Neural cell (in vitro differentiated cells): Measurements from ENCODE around the gene SLC1A3. TPM values are rescaled to one million over a fixed set of nuclear protein-coding genes. Genes with fewer than 3 reads are reported as not detected.

Experiments used
- H2AFZ ChIP-seq: fragments of 200-600, 300-800 bp; sonication (generic), shearing (Covaris generic); 2 replicates; pipeline ENCODE4 v1.6.0; 2014; ENCODE audit warnings: low read depth, mild to moderate bottlenecking, antibody characterized with exemption, low read length, moderate library complexity
- H3F3A ChIP-seq: fragments of 200-600 bp; shearing (Covaris generic); 2 replicates; pipeline ENCODE4 v1.6.1; 2016; ENCODE audit warnings: mild to moderate bottlenecking, moderate library complexity, mixed read lengths, antibody characterized with exemption, low read length; ENCODE audit not compliant: insufficient read depth, poor library complexity, severe bottlenecking
- H3K27ac ChIP-seq: fragments of 200-600, 300-800 bp; sonication (generic), shearing (Covaris generic); 2 replicates; pipeline ENCODE4 v1.5.1; 2014; ENCODE audit warnings: mild to moderate bottlenecking, low read length, moderate library complexity
- H3K27me3 ChIP-seq: fragments of 300-800, 200-600 bp; sonication (generic), shearing (Covaris generic); 2 replicates; pipeline ENCODE4 v1.6.0; 2014; ENCODE audit warnings: mild to moderate bottlenecking, low read depth, low read length, moderate library complexity; ENCODE audit not compliant: insufficient read depth
- H3K36me3 ChIP-seq: fragments of 300-800, 200-600 bp; sonication (generic), shearing (Covaris generic); 2 replicates; pipeline ENCODE4 v1.5.1; 2014; ENCODE audit warnings: mild to moderate bottlenecking, antibody characterized with exemption, low read length, moderate library complexity; ENCODE audit not compliant: insufficient read depth
- H3K4me2 ChIP-seq: fragments of 300-800, 200-600 bp; sonication (generic), shearing (Covaris generic); 2 replicates; pipeline ENCODE4 v1.6.0; 2014; ENCODE audit warnings: mild to moderate bottlenecking, low read length
- H3K4me3 ChIP-seq: fragments of 300-800, 200-600 bp; sonication (generic), shearing (Covaris generic); 2 replicates; pipeline ENCODE4 v1.5.1; 2014; ENCODE audit warnings: mild to moderate bottlenecking, low read length, moderate library complexity
- H3K79me2 ChIP-seq: fragments of 200-600 bp; shearing (Covaris generic); replicated peaks from 2 replicates; pipeline ENCODE4 v1.6.0; 2014; ENCODE audit warnings: mild to moderate bottlenecking, low read length, moderate library complexity; ENCODE audit not compliant: insufficient read depth
- H3K9ac ChIP-seq: fragments of 300-800, 200-600 bp; sonication (generic), shearing (Covaris generic); 2 replicates; pipeline ENCODE4 v1.6.1; 2016; ENCODE audit warnings: mild to moderate bottlenecking, low read length, mixed read lengths
- H3K9me2 ChIP-seq: fragments of 200-600 bp; shearing (Covaris generic); 2 replicates; pipeline ENCODE4 v1.6.1; 2016; ENCODE audit warnings: mild to moderate bottlenecking, low read length, mixed read lengths; ENCODE audit not compliant: insufficient read depth
- H3K9me3 ChIP-seq: fragments of 200-600, 300-800 bp; sonication (generic), shearing (Covaris generic); 2 replicates; pipeline ENCODE4 v1.6.1; 2016; ENCODE audit warnings: mild to moderate bottlenecking, mixed run types, low read length, moderate library complexity, mixed read lengths
- H4K20me1 ChIP-seq: fragments of 200-600 bp; shearing (Covaris generic); 2 replicates; pipeline ENCODE4 v1.6.1; 2016; ENCODE audit warnings: mild to moderate bottlenecking, mixed run types; ENCODE audit not compliant: insufficient read depth
- CTCF ChIP-seq: fragments of 450-650 bp; IDR thresholded peaks from 2 replicates; pipeline ENCODE4 v1.5.1; 2014; ENCODE audit warnings: antibody characterized with exemption, mild to moderate bottlenecking, moderate library complexity; ENCODE audit not compliant: poor library complexity, severe bottlenecking
- EP300 ChIP-seq: fragments of 450-650 bp; conservative IDR thresholded peaks from 2 replicates; pipeline ENCODE4 v1.6.1; 2014; ENCODE audit warnings: antibody characterized with exemption, mild to moderate bottlenecking, moderate library complexity; ENCODE audit not compliant: poor library complexity, severe bottlenecking
- EZH2 ChIP-seq: fragments of 200-600, 300-800 bp; shearing (Covaris generic), sonication (generic); IDR thresholded peaks from 2 replicates; pipeline ENCODE4 v1.6.1; 2014; ENCODE audit warnings: antibody characterized with exemption, low read length, borderline replicate concordance, mild to moderate bottlenecking; ENCODE audit not compliant: insufficient read depth, poor library complexity, severe bottlenecking
- MXI1 ChIP-seq: fragments of 450-650 bp; conservative IDR thresholded peaks from 2 replicates; pipeline ENCODE4 v1.6.1; 2014; ENCODE audit warnings: antibody characterized with exemption, mild to moderate bottlenecking; ENCODE audit not compliant: poor library complexity, severe bottlenecking
- POLR2AphosphoS5 ChIP-seq: IDR thresholded peaks from 2 replicates; pipeline ENCODE4 v1.6.1; 2012
- RAD21 ChIP-seq: fragments of 450-650 bp; conservative IDR thresholded peaks from 2 replicates; pipeline ENCODE4 v1.6.1; 2014; ENCODE audit warnings: antibody characterized with exemption, mild to moderate bottlenecking, moderate library complexity
- REST ChIP-seq: IDR thresholded peaks from 2 replicates; pipeline ENCODE4 v1.6.1; 2012; ENCODE audit warnings: borderline replicate concordance
- SMC3 ChIP-seq: fragments of 450-650 bp; conservative IDR thresholded peaks from 2 replicates; pipeline ENCODE4 v1.6.1; 2014; ENCODE audit warnings: antibody characterized with exemption, mild to moderate bottlenecking, moderate library complexity; ENCODE audit not compliant: poor library complexity
- TAF1 ChIP-seq: IDR thresholded peaks from 2 replicates; pipeline ENCODE4 v1.6.1; 2012; ENCODE audit warnings: low read depth
- polyA plus RNA-seq: library from polyadenylated mRNA; depleted of rRNA; stranded (reverse); fragments of >200 nt; gene quantifications from 2 replicates; pipeline ENCODE4 v1.2.3, GENCODE V29; 2014

Gene SLC1A3
- polyA plus RNA-seq, 1 donor from 2014 or later = 1.9 TPM

- Histone ChIP-seq H3K9me3 (no peaks in the 10 kb centered on the region), H4K20me1 (no peaks in the 10 kb centered on the region), H3K27me3 (no peaks in the 10 kb centered on the region), H3K27ac (no peak overlapping the region), H3K79me2 (no peaks in the 10 kb centered on the region), H2AFZ (no peak overlapping the region), H3K9ac (no peak overlapping the region), H3K4me3 (no peak overlapping the region), H3K4me2 (no peak overlapping the region), H3K36me3 (no peaks in the 10 kb centered on the region), H3K9me2 (no peaks in the 10 kb centered on the region), H3F3A (no peaks in the 10 kb centered on the region)
- TF ChIP-seq MXI1 (no peak), TAF1 (no peak), SMC3 (no peak), POLR2AphosphoS5 (no peak), REST (no peak), EZH2 (no peak), CTCF (no peak), RAD21 (no peak), EP300 (no peak)
Observed at GRCh38 chr5:36599986-36600779, 6.2 kb upstream of the SLC1A3 start.

GRCh38 chr5:36600917-36601527 lies 5.4 kb upstream of the SLC1A3 start:
- no peak overlapping the region for H2AFZ ChIP-seq
- no peaks in the 10 kb centered on the region for H3K9me3 ChIP-seq
- H3K27ac ChIP-seq = no peak overlapping the region
- H3K79me2 ChIP-seq = no peaks in the 10 kb centered on the region
- TF ChIP-seq MXI1 (no peak), EZH2 (no peak), REST (no peak), EP300 (no peak), SMC3 (no peak), CTCF (no peak), POLR2AphosphoS5 (no peak), TAF1 (no peak), RAD21 (no peak)
- H3K4me3 ChIP-seq = no peak overlapping the region
- H3K27me3 ChIP-seq = peaks cover 6% of the 10 kb centered on the region
- no peaks in the 10 kb centered on the region for H3F3A ChIP-seq
- H3K4me2 ChIP-seq = no peak overlapping the region
- H3K9ac ChIP-seq = no peak overlapping the region
- H3K9me2 ChIP-seq = no peaks in the 10 kb centered on the region
- no peaks in the 10 kb centered on the region for H4K20me1 ChIP-seq
- no peaks in the 10 kb centered on the region for H3K36me3 ChIP-seq
